GM18907 (cell line): ENCODE measurements around the gene EVI5.
A peak's percentile ranks its signal among the peaks of the same experiment; 100 is the strongest.

Experiments
- ATAC-seq: cut with Tn5 transposase; IDR thresholded peaks from one replicate; pipeline ENCODE4 v1.9.1; 2021; ENCODE audit warnings: mild to moderate bottlenecking, moderate library complexity; ENCODE audit not compliant: unreplicated experiment

Gene EVI5

DNA sequence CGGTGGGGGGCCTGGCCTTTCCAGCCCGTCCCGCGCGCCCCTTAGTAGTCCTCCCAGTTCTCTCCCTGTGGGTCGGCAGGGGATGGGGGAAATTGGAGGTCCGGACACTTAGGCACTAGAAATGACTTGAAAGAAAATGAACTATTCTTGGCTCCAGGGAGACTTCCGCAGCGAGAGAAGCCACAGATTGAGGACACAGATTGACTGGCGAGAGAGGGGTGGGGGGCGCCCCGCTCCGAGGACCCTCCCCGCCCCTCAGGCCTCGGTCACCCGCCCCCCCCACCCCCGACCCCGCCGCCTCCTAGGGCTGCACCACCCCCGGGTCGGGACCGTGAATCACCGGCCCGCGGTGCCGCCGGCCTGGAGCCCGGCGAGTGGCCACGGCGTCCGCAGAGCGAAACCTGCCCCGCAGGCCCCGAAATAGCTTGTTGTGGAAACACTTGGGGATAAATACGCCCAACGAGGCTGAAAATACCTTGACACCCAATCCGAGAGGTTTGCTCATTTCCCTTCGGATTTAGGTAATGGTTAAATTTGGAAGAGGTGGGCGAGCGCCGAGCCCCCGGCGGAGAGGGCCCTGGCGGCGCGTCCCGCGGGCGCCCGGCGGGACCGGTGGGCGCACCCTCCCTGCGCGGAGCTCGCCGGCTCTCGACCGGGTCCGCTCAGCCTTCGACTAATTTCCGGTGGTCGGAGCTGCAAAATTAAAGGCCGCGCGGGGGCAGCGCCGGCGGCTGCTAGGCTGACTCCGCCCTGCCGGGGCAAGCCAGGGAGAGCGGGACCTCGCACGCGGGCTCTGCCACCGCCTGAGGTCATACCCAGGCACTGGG is 298.4 kb downstream of the EVI5 start, which contains the start of gene GFI1:
Gene GFI1 (minus strand): TSS at position 675 of the 827 bp plus-strand sequence. CDS start 3,438 bp downstream, outside the sequence.
- peak; percentile 35 for ATAC-seq

DNA sequence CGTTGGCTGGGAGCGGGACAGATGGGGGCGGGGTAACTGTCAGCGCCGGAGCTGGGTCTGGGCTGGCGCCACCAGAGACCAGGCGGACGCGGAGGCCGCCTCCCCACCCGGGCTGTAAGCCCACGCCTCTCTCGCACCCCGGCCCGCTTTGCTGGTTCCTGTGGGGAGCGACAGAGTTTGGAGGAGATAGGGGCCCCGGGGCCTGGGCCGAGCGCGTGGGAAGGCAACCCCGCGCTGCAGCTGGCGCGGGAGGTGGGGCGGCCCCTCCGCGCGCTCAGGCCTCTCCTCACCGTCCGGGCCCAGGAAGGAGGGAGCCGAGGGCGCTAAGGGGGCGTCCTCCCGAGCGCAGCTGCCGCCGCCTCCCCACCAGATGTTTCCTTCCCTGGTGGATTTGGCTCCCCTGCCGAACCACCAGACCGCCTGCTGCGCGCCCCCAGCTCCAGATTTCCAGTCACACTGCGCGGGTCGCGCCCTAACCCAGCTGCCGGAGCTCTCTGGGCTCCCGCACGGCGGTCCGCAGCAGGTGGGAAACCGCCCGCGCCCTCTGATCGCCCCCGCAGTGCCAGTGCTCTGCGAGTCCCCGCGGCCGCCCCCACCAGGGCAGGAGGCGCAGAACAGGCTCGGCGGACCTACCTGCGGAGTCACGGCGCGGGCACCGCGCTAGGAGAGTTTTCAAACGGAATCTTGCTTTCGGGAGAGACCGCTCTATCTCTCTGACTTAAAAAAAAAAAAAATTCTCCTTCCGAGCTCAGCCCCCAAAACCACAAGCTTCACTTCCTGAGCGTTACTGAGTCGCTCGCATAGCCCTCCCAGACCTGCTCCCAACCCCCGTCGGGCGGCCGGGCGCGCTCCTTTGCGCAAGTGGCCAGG is 299.3 kb downstream of the EVI5 start:
- peak; percentile 62 for ATAC-seq

DNA sequence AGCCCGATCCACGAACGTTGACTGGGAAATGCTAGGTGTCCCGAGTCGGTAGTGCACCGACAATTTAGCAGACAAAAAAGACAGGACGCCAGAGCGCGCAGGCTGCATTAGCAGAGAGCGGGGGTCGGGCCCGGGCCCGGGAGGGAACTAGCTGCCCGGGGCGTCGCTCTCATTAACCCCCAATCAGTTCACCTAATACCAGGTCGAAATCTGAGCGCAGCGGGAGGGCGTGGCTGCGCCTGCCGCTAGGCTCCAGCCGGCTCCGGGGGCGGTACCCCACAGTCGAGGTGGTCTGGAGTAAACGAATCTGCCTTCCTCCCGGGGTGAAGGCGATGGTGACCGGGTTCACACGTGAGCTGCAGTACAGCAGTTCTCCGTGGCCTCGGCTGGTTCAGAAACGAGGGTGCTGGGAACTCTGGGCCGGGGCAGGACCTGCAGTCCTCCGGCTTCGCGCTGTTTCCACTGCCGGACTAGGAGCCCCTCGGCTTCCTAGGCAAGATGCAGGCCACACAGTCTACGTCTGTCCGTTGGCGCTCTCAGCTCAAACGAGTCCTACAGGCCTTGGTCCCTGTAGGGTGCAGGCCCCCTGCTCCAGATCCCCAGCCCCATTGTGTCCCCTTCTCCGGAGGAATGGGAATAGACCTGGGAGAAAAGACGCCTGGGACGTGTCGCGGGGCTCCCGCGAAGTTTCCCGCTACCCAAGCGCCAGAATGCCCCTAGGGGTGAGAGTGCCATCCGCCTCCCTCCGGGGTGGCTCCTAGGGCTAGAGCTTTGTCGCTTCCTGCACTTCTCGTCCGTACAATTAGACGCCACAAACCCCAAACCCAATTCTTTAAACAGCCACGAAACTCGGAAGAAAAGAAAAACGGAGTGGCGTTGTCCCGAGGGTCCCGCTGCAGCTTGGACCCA is 300.2 kb downstream of the EVI5 start:
- peak; percentile 31 for ATAC-seq

DNA sequence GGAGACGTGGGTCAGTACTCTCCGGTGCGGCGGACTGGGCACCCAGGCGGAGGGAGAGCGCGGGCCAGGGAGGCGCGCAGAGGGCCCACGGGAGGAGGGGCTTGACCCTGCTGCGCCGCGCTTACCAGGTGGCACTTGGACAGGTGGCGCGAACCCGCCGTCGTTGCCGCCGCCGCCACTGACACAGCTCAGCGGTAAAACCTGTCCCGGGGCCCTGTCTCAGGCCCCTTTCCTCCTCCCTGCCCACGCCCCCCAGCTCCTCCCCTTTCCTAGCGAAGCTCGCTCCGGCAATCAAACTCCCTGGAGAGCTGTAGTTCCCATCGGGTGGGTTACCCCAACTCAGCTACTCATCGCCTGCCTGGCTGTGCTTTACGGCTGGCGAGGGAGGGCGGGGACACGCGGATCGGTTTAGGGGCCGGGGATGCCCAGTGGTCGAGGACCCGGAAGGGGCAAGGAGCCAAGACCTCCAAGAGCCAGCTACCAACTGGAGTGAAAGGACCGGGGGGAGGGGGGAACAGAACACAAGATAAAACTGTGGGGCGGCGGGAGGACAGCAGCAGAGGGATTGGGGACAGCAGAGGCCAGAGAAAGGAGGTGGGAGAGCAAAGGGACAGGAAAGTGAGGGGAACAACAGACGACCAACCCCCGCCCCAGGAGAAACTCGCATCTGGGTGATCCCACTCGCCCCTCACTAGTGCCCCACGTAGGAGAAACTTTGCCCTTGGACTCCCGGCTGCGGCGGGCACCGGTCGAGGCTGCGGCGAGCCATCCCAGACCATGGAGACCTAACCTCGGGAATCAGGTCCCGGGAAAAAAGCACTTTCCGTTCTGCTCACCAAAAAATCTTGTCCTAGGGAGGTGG is 301.1 kb downstream of the EVI5 start:
- ATAC-seq: peak; percentile 23

DNA sequence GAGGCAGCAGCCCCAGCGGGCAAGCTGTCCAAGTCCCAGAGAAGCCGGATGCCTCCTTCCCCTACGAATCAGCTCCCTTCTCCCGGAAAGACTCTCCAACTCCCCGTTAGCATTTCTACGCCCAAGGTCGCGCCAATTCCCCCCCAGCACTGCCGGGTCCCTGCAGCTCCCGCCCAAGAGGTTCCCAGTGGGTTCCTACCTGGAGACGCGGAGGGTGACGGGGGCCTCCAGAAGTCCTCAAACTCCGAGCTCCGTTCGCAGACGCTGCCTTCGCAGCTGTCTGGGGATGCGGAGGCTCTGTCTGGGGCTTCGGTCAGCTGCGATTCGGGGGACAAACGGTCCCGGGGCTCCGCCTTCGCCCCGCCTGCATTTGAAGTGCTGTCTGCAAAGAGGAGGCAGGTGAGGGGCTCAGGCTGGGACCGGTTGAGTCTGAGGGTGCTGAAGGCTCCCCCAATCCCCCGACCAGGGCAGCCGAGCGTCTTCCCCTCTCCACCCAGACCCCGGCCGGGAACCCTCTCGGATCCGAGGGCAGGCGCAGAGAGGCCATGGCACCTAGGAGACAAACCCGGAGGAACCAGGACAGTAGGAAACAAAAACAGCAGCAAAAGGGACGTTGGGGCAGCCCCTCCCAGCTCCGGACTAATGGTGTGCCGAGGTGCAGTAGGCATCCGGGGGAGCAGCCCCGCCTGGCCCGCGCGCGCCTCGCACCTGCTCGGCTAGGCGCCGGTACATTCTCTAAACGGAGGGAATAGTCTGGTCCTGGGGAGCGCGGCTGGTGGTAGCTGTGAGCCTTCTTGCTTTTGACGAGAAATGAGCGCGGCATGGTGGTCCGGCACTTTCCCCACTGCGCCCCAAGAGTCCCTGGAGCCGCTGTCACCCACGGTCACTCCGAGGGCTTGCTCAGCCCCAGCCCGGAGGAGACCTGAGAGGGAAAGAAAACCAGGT is 302.0 kb downstream of the EVI5 start:
- ATAC-seq: peak; percentile 8

DNA sequence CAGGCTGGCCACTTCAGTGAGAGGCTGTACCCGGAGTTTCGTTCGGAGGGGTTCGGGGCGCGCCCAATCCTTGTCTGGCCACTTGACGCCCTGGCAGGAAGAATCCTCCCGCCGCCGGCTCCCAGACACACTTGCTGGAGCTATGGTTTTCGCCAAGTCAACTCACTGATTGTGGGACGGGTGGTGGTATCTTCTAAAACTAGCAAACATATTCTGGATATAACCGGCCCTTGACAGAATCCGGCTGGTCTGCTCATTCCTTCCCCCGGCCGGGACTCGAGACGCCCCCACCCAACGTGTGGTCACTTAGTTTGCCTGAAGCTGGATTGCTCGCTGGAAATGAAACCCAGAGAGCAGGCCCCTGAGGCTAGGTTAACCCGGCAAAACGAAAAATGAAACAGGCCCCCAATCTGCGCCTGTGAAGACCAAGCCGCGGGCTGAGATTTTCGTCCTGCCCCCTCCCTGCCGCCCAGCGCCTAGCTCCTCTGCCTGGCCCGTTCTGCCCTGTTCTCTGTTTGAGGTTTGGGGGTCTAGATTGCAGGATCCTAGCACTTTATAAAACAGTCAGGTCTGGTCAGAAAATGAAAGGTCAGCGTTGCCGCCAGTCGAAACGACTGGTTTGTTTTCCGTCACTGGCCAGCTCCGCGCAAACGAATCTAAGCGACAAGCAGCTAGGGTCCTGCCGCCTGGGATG is 302.8 kb downstream of the EVI5 start:
- ATAC-seq: no peak

DNA sequence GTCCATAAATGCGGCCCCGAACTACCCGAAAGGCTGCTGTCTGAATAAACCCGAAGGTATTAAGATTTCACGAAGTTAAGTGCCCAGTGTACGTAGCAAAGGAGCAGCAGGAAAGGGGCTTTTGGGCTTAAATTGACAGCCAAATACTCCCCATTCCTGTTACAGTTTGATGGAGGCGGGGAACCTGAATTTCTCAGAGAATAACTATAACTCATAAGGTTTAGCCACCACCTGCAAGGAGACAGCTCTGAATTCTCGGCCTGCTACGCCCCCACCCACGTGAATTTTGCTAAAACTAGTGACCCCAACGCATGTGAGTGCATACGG is 303.3 kb downstream of the EVI5 start:
- no peak for ATAC-seq

DNA sequence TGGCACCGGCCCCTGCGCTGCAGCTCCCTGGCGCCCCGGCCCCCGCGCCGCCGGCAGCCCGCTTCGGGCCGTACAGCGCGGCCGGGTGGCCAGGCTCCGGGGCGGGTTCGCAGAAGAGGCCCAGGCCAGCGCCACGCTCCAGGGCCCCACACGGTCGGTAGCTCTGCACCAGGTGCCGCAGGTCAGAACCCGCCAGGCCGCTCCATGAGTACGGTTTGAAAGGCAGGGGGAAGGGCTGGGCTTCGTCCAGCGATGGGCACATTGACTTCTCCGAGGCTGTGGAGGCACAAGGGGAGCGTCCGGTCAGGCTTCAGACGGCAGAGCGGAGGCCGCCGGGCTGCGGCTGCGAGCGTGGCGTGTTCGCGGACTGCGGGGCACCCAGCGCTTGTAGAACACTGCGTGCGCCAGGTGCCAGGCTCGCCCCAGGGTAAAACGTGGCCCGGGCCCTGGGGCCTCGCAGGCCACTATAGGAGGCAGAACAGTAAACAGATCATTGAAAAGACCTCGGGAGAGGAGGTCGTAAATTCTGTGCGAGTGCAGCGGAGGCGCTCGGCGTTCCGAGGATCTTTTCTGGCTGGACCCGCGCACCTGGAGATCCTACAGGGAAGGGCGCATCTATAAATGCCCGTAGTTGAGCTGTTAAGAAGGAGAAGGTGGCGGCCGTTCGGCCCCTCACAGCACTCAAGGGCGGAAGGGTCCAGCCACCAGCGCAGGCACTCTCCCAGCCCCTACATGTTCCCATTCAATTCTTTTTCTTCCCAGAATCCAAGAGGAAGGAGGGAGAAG is 303.9 kb downstream of the EVI5 start:
- no peak for ATAC-seq

DNA sequence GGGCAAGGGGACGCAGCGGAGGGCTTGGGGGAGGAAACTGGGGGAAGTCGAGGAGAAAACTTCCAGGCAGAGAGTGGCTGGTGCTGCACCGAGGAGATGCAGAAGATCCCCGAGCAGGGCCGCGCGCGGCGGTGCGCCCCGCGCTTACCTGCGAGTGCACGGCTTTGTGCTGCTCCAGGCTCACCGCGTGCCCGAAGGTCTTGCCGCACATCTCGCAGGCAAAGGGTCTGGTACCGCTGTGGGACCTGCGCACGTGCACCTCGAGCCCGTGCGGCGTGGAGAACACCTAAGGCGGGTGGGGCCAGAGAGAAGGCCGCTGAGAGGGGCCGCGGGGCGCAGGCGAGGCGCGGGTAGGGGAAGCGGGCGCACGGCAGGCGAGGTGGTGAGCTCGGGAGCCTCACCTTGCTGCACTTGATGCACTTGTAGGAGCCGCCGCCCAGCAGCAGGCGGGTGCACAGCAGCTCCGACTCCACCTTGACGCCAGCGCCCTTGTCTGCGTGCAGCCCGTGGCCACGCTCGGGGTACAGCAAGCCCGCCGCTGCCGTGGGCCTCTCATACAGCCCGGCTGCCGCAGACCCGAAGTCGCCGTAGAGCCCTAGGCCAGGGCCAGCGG is 304.6 kb downstream of the EVI5 start:
- ATAC-seq: no peak

DNA sequence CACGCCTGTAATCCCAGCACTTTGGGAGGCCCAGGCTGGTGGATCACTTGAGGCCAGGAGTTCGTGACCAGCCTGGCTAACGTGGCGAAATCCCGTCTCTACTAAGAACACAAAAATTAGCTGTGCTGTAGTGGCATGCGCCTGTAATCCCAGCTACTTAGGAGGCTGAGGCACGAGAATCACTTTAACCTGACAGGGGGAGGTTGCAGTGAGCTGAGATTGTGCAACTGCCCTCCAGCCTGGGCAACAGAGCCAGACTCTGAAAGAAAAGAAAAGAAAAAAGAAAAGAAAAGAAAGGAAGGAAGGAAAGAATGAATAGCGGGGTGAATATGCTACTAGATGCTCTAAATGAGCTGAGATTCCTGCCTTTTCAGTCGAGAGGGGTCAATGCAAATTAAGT is 305.3 kb downstream of the EVI5 start:
- no peak for ATAC-seq

DNA sequence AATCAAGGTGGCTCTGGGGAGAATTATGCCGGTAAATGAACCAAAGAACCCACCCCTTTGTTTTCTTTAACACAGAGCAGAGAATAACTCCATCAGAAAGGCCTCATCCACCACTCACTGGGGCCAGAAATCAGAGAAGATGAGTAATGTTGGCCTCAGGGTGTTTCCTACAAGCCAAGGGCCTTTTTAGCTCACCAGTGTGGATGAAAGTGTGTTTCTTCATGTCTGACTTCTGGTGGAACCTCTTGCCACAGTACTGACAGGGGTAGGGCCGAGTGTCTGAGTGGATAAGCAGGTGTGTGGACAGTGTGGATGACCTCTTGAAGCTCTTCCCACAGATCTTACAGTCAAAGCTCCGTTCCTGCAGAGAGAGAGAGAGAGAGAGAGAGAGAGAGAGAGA is 306.5 kb downstream of the EVI5 start:
- ATAC-seq: no peak

DNA sequence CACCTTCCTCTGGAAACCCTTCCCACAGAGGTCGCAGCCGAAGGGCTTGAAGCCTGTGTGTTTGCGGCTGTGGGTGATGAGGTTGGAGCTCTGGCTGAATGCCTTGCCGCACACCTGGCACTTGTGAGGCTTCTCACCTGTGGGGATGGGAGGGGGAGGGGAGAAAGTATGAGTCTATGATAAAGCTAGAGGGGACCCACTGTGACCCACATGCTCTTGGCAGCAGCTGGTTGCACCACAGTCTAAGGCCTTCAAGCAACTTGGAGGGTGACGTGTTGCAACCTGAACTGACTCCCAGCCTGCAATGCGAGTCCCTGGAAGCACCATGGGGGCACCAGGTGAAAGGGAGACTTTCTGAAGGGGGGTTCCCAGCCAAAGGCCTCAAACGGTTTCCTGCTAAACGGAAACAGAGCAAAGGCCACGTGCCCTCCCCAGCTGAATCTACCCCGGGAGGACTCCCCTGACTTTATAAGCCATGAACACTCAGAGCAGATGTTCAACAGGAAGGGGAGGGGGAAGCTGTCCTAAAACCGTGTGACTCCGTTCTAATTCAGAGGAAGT is 308.8 kb downstream of the EVI5 start:
- ATAC-seq: peak; percentile 66

DNA sequence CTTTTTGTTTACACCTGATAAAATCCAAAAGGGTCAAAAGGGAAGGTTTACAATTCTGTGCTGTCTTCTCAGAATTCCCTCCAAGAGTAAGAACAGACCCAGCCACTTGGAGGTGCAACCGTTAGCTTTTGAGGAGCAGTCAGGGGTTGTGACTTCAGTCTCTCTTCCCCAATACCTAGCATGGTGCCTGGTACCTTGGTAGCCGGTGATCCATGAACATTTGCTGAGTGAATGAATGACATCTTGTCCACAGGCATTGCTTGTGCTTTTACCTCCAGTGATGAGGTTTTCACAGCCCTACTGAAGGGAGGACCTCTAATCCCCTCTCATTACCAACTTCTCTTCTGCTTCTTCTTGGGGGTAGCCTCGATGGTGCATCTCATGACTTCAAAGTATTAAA is 309.9 kb downstream of the EVI5 start:
- no peak for ATAC-seq

DNA sequence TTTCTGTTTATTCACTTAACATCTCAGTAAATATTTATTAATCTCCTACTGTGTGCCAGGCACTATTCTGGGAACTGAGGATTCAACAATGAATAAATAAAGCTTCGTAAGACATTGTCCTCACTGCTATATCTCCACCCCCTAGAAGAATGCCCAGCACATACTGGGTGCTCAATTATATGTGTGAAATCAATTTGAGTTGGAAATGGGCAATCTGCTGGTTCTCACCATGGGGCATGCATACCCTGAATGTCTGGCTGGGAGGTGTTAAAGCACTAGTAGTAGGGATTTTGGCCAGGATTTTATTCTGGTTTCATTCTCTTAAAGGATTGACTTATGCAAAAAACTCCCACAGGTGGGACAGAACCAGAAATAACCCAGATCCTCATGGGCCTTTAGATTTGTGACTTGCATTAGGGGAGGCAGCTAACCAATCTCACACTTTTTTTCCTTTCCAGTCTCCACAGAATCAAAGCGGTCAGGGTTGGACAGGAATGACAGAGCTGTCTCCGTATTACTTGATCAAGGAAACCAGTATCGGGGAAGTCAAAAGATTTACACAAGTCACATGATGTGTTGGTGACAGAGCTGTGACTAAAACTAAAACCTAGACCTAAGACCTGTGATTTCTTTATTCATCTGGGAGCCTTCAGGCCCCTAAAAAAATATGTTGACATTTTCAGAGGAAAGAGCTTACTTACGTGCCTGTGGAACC is 311.0 kb downstream of the EVI5 start:
- ATAC-seq: peak; percentile 60

DNA sequence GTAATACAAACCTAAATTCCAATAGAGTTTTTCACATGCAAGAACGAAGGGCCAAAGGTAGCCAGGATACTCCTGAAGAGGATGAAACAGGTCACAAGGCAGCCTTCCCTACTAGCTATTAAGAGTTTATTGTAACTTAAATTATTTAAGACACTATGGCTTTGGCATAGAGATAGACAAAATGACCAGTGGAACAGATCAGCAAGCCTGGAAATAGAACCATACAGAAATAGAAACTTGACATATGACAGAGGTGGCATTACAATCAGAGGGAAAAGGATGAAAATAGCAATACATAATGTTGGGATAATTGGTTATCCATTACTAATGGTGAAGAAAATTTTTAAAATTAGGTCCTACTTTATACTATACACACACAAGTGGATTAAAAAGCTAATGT is 314.7 kb downstream of the EVI5 start:
- no peak for ATAC-seq

DNA sequence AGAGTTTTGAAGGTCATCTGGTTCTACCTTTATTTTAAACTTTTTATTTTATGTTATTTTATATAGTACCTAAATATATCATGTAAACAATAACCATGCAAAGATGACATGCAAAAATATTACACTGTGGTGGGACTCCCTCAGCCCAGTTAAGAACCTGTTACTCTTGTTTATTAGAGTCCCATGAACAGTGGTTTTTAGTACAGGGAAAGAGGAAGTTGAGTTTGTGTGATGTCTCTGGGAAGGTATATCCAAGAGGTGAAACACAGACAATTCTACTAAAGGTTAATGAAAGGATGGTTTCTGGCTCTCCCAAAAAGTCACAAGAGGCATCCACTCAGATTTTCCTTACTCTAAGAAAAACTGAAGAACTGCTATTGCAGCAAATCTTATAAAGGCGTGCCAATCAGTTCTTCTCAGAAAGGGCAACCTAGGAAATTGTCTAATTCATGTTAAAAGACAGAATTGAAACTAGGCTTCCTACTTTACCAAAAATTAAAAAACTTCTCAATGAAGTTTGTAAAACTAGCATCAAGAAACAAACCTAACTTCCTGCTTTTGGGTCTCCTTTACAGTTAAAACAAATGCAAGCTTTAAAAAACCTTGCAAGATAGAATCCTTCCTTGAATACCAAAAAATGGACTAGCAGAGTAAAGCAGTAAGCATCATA is 318.1 kb downstream of the EVI5 start:
- ATAC-seq: no peak
